ENCODE data around the gene P2RY14.

- TF ChIP-seq CTCF (IDR thresholded peaks at IDR 0.05) (no peak), POLR2A (IDR thresholded peaks at IDR 0.05) (no peak)
These were observed 112.2 kb downstream of the P2RY14 start for GRCh38 chr3:151166161-151166560.

All from transverse colon (tissue), 3 donors.